Endodermal cell (in vitro differentiated cells): ENCODE results near the gene MYO5B. TPM values are rescaled to one million over a fixed set of nuclear protein-coding genes. Genes with fewer than 3 reads are reported as not detected.

Source experiments
- DNase-seq: peaks from one replicate; pipeline ENCODE4 v3.0.0-alpha.2; 2017
- H3K27ac ChIP-seq: 2 replicates; pipeline ENCODE4 v1.5.1; 2013; ENCODE audit warnings: mild to moderate bottlenecking, low read depth, low read length, moderate library complexity
- H3K27me3 ChIP-seq: 2 replicates; pipeline ENCODE4 v1.6.1; 2013; ENCODE audit warnings: mild to moderate bottlenecking, low read length, moderate library complexity; ENCODE audit not compliant: insufficient read depth, control insufficient read depth, poor library complexity, severe bottlenecking
- H3K36me3 ChIP-seq: 2 replicates; pipeline ENCODE4 v1.7.0; 2013; ENCODE audit warnings: mild to moderate bottlenecking, low read length, moderate library complexity; ENCODE audit not compliant: control insufficient read depth, insufficient read depth
- H3K4me1 ChIP-seq: one replicate; pipeline ENCODE4 v1.7.0; 2013; ENCODE audit warnings: low read length; ENCODE audit not compliant: control insufficient read depth, insufficient read depth
- H3K4me3 ChIP-seq: 2 replicates; pipeline ENCODE4 v1.5.1; 2013; ENCODE audit warnings: mild to moderate bottlenecking, low read length, moderate library complexity
- H3K9ac ChIP-seq: 2 replicates; pipeline ENCODE4 v1.6.1; 2013; ENCODE audit warnings: mild to moderate bottlenecking, low read length, moderate library complexity; ENCODE audit not compliant: poor library complexity, severe bottlenecking; ENCODE audit errors: extremely low read depth
- H3K9me3 ChIP-seq: 2 replicates; pipeline ENCODE4 v1.6.1; 2013; ENCODE audit warnings: mild to moderate bottlenecking, low read length, moderate library complexity; ENCODE audit not compliant: control insufficient read depth
- H3K27ac Mint-ChIP-seq: 2 replicates; pipeline ENCODE4 v1.8.0; 2020; ENCODE audit warnings: mixed read lengths
- H3K27me3 Mint-ChIP-seq: 2 replicates; pipeline ENCODE4 v1.8.0; 2021; ENCODE audit warnings: mild to moderate bottlenecking, mixed read lengths; ENCODE audit not compliant: insufficient read depth
- H3K36me3 Mint-ChIP-seq: 2 replicates; pipeline ENCODE4 v1.8.0; 2020; ENCODE audit warnings: low read depth, mixed read lengths
- H3K4me1 Mint-ChIP-seq: 2 replicates; pipeline ENCODE4 v1.8.0; 2020; ENCODE audit warnings: mixed read lengths
- H3K4me3 Mint-ChIP-seq: 2 replicates; pipeline ENCODE4 v1.8.0; 2020; ENCODE audit warnings: mild to moderate bottlenecking, moderate library complexity, mixed read lengths
- H3K9me3 Mint-ChIP-seq: 2 replicates; pipeline ENCODE4 v1.8.0; 2020; ENCODE audit warnings: mild to moderate bottlenecking, mixed read lengths
- CTCF ChIP-seq: fragments of 200-600 bp; sonication (generic); conservative IDR thresholded peaks from 2 replicates; pipeline ENCODE4 v1.5.0; 2021; ENCODE audit warnings: antibody characterized with exemption, mild to moderate bottlenecking
- WGBS, 2 experiments: methylation state at CpG; one replicate each; pipeline versions ENCODE4 v1.1.5 to v1.1.7; 2013; ENCODE audit warnings: missing lambda C conversion rate in 2 of 2, mixed read lengths in 1 of 2; ENCODE audit not compliant: insufficient coverage in 1 of 2, insufficient read length in 1 of 2; 5-methylcytosine and 5-hydroxymethylcytosine counted together
- total RNA-seq, 2 donors: library from RNA; stranded (reverse); fragmentation: NEBNext Ultra II Directional in 1 of 2; extraction: Animal tissue kit (Norgen Biotek cat#: 25700) in 1 of 2; gene quantifications; 2 replicates in 1 of 2; 3 replicates in 1 of 2; pipeline ENCODE4 v1.2.1, GENCODE V29; 2021

MYO5B gene
- total RNA-seq, 2 donors from 2014 or later, result 12.2 to 16.8 TPM

GRCh38 chr18:50022985-50023384 is 172.0 kb downstream of the MYO5B start:
- no peak overlapping the region for H3K4me3 ChIP-seq
- TF ChIP-seq CTCF, result no peak
- peaks cover 3% of the 10 kb centered on the region for H3K9me3 Mint-ChIP-seq
- no peak for DNase-seq
- no peaks in the 10 kb centered on the region for H3K36me3 Mint-ChIP-seq
- no peaks in the 10 kb centered on the region for H3K36me3 ChIP-seq
- no peak overlapping the region for H3K27ac Mint-ChIP-seq
- no peaks in the 10 kb centered on the region for H3K9me3 ChIP-seq
- whole genome bisulfite sequencing, 2 experiments, result 90 to 98% methylated on average over 2 to 3 of the region's 3 CpGs
- H3K27me3 ChIP-seq, result peaks cover 6% of the 10 kb centered on the region
- no peak overlapping the region for H3K4me3 Mint-ChIP-seq
- no peak overlapping the region for H3K27ac ChIP-seq
- no peak overlapping the region for H3K9ac ChIP-seq
- no peaks in the 10 kb centered on the region for H3K4me1 ChIP-seq
- H3K4me1 Mint-ChIP-seq, result no peaks in the 10 kb centered on the region
- H3K27me3 Mint-ChIP-seq, result peaks cover 6% of the 10 kb centered on the region

DNA sequence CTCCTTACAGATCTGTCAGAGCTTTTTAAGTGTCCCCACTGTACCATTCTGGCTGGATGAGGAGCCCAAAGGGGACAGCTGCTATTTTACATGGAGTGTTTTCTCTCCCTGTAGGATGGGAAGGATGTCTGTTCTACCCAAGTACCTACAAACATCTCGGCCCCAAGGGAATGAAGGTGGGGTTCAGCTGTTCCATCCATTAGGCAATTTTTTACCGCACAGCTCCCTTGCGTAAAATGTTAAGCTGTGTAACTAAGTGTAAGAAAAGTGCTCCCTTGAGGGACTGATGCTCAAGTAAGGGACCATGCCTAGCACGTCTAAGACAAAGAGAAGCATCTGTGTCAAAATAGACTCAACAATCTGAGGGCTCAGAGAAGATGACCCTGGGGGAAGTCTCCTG is 180.3 kb downstream of the MYO5B start:
- WGBS, 2 experiments, result 91 to 94% methylated on average over 2 to 4 of the region's 4 CpGs
- peaks cover 2% of the 10 kb centered on the region for H3K27me3 Mint-ChIP-seq
- H3K4me1 ChIP-seq, result no peaks in the 10 kb centered on the region
- H3K36me3 ChIP-seq, result no peaks in the 10 kb centered on the region
- no peak for TF ChIP-seq CTCF
- H3K9me3 Mint-ChIP-seq, result no peaks in the 10 kb centered on the region
- no peak overlapping the region for H3K9ac ChIP-seq
- no peaks in the 10 kb centered on the region for H3K9me3 ChIP-seq
- peaks cover 2% of the 10 kb centered on the region for H3K4me1 Mint-ChIP-seq
- no peak overlapping the region for H3K4me3 ChIP-seq
- no peak overlapping the region for H3K27ac Mint-ChIP-seq
- H3K27me3 ChIP-seq, result no peaks in the 10 kb centered on the region
- H3K4me3 Mint-ChIP-seq, result no peak overlapping the region
- H3K36me3 Mint-ChIP-seq, result no peaks in the 10 kb centered on the region
- H3K27ac ChIP-seq, result no peak overlapping the region
- no peak for DNase-seq

DNA sequence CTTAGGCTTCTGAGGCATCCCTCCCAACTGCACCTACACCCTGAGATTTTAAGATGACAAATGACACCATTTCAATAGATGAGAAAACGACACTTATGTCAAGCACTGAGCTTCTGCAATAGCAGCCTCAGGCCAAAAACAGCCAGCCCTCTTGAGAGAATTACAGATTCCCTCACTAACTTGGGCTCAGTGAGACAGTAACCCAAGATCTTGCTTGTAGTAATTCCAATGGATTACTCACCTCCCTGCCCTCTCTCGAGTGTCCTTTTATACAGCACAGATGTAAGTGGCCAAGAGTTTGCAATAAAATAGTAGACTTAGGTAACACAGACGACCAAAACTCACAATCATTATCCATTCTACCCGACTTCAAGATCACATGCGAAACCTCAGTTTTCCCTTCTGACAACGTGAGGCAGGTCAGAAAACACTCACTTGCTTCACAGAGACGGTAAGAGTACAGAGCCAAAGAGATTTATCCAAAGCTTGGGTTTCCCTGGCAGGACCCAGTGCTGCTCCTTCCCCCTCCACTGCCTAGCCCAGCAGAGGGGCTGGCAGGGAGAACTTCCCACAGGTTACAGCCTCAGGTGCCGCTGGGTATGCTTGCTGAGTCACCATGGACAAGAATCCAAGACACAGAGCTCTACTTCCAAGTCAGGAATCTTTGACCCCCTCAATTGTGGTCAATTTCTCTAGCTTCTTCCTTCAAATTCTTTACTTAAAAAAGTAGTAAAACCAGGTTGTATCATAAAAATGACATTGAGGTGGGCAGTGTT is 181.4 kb downstream of the MYO5B start:
- Mint-ChIP-seq H3K27me3 (no peaks in the 10 kb centered on the region), H3K27ac (no peak overlapping the region), H3K4me1 (peaks cover 2% of the 10 kb centered on the region), H3K36me3 (no peaks in the 10 kb centered on the region), H3K4me3 (no peak overlapping the region), H3K9me3 (no peaks in the 10 kb centered on the region)
- 83 to 93% methylated on average over 5 to 8 of the region's 8 CpGs for WGBS, 2 experiments
- Histone ChIP-seq H3K4me3 (no peak overlapping the region), H3K9me3 (no peaks in the 10 kb centered on the region), H3K4me1 (no peaks in the 10 kb centered on the region), H3K9ac (no peak overlapping the region), H3K36me3 (no peaks in the 10 kb centered on the region), H3K27me3 (no peaks in the 10 kb centered on the region), H3K27ac (no peak overlapping the region)
- DNase-seq, result no peak
- no peak for TF ChIP-seq CTCF
